Measurements from ENCODE around the gene GRK7.
A peak's percentile ranks its signal among the peaks of the same experiment; 100 is the strongest.

The GRK7 gene, protein sequence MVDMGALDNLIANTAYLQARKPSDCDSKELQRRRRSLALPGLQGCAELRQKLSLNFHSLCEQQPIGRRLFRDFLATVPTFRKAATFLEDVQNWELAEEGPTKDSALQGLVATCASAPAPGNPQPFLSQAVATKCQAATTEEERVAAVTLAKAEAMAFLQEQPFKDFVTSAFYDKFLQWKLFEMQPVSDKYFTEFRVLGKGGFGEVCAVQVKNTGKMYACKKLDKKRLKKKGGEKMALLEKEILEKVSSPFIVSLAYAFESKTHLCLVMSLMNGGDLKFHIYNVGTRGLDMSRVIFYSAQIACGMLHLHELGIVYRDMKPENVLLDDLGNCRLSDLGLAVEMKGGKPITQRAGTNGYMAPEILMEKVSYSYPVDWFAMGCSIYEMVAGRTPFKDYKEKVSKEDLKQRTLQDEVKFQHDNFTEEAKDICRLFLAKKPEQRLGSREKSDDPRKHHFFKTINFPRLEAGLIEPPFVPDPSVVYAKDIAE (N-terminal part only)

DNA sequence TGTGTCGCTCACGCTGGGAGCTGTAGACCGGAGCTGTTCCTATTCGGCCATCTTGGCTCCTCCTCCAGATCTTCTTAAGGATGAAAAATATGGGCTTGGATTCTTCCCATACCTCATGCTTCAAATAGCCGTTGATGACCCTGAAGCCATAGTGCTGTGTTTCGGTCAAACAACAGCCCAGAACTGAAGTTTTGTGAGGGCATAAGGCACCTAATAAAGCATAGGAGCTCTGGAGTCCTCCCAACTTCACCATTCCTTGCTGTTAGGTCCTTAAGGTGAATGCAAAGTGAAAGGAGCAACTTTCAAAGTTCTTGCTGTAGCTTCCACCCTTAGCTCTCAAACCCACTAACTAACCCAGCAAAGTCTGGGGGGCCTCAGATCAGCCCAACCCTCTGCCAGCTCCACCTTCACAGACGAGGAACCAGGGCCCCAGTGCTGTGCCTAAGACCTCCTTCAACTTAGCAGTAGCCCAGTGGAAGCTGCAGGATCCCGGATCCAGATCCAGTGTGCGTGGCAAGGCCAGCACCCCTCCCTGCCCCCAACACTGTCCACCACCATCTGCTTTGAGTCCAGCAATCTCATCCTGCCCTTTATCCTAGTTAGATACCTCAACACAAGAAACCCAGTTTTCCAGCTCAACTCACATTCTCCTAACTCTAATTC lies at the start of gene GRK7:
Gene GRK7 (plus strand): TSS at position 321 of the 663 bp plus-strand sequence. CDS start 14,877 bp downstream, outside the sequence.
- no peak for DNase-seq

DNA sequence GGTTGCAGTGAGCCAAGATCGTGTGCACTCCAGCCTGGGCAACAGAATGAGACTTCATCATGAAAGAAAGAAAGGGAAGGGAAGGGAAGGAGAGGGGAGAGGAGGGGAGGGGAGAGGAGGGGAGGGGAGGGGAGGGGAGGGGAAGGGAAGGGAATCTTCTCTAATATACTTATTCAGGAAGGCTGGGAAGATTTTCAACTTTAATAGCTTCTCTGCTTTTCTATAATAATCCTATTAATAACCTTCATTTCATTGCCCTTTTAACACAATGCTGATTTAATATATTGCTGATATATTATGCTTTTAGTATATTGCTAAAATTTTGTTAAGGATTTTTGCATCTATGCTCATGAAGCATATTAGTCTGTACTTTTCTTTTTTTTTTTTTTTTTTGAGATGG lies 48.5 kb upstream of the GRK7 start:
- no peak for DNase-seq

DNA sequence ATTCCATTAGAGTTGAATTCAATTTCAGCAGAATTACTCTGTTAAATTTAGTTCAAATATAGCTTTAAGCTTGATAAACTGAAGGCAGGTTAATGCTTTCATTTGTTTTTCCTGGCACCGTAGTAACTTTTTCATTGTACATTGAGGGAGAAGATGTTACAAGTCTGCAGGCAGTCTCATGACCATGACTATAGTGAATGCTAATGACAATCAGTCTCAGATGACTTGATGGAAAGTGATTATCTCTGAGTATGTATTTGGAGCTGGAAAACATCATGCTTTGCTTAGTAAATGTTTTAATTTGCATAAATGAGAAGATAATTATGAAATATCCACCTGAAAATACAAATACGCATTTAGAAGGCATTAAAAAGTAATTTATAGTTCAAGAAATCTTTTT lies 41.1 kb upstream of the GRK7 start:
- DNase-seq = no peak

DNA sequence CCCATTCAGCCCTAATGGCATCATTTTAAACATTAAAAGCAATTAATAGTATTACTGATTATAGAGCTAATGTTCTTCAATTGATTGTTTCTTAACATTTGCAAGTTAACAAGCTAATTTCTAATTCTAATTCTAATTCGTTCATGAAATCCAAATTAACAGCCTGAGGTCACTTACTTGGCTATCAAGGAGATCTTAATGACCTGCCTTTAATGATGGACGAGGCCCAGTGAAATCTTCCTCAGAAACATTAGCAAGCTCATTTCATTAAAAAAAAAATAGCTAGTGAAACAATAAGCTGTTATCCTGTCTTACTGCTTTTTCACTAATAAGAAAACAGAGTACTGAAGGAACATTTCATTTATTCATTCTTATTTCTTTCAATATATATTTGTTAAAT lies 40.6 kb upstream of the GRK7 start:
- DNase-seq = no peak

DNA sequence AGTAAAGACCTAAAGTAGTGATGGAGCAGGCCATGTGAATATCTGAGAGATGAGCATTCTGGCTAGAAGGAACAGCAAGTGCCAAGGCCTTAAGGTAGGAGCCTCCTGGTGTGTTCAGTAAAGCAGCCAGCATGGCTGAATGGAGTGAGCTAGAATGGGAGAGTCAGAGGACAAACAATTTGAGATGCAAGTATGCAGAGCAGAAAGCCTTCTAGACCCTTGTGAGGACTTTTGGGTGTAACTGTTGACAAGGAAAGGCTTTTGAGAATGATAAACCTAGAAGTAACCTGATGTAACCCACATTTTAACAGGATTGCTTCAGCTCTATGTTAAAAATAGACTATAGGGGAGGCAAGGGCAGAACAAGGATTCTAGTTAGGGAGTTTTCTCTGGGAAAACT lies 40.0 kb upstream of the GRK7 start:
- DNase-seq = no peak

DNA sequence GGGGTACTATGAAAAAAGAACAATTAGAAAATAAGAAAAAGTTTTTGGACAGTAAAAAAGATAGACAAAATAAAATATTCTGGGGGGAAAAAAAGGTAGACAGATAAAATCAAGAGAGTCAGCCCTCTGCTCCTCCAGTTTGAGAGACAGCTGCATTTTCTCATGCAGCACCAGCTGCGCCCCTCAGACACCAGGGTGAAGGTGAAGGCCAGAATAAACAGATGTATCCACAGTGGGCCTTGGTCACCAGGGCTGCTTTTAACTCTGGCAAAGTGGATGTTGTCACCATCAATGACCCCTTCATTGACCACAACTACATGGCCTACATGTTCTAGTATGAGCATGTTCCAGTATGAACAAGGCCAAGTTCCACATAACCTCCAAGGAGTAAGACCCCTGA lies 39.0 kb upstream of the GRK7 start:
- no peak for DNase-seq

DNA sequence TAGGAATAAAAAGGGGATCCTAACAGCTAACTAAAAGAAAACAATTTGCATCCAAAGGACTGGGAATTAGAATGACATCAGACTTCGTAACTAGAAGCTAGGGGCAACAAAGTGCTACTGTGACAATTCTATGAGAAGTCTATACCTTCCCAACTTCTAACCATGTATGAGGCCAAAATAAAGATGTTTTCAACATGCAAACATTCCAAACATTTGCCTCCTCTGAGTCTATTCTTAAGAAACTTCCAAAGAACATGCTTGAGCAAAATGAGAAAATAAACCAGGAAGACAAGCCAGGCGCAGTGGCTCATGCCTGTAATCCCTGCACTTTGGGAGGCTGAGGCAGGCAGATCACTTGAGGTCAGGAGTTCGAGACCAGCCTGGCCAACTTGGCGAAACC lies 38.2 kb upstream of the GRK7 start:
- DNase-seq = no peak

DNA sequence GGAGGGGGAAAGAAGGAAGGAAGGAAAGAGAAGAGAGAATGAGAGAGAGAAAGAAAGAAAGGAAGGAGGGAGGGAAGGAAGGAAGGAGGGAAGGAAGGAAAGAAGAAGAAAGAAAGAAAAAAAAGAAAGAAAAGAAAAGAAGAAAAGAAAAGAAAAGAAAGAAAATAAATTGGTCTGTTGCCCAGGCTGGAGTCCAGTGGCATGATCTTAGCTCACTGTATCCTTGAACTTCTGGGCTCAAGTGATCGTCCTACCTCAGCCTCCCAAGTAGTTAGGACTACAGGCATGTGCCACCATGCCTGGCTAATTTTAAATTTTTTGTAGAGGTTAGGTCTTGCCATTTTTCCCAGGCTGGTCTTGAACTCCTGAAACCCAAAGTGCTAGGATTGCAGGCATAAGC lies 36.7 kb upstream of the GRK7 start:
- DNase-seq = no peak

DNA sequence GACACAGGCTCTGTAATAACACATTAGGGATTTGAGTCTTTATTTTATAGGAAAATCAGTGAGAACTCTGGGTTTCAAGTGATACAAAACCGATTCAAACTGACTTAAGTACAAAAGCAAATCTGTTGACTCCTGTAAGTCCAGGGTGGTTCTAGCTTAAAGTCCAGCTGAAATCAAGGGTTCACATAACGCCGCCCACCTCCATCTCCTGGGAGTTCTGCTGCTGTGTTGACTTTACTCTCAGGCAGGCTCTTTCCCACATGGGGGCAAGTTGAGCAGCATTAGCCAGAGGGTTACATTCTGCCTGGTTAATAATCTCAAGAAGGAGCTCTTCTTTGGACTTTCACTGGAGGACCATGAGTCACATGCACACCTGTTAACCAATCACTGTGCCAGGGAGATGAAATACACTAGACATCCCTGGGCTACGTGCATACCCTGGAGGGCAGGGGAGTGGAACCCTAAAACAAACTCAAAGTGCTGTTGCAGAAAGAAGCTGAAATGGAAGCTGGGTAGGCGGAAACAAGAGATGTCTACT lies 34.8 kb upstream of the GRK7 start:
- DNase-seq = no peak

DNA sequence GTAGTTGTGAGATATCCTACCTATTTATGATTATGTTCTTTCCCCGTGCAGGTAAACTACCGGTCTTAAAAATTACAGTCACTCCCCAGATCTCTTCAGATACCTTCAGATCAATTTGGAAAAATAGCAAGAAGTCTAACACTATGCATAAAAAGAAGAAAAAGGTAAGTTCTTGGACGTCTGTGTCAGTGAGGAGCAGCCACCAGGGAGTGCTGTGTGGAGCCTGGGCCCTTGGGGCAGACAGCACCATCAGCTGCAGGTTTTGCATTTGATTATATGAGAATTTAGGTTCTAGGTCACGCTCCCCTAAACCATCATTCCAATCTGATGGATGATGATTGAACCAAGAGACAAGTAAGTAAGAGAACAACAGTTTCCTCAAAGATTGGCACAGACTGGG lies 34.0 kb upstream of the GRK7 start:
- no peak for DNase-seq

DNA sequence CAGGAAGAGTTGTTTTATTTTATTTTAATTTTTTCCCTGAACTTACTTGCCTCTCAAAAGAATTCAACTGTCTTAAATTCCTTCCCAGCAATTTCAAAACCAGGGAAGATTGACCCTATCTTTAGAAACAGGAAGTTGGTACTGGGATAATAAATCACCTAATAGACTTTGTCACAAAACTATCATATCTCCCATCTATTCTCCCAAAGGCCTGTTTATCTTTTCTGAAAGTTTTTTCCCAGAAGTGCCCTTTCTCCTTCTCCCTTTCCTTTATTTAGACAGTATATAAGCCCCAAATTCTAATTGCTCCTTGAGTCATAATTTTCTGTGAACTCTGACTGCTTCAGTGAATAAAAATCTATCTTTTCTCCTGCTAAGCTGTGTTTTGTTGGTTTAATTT lies 28.0 kb upstream of the GRK7 start:
- DNase-seq = no peak

DNA sequence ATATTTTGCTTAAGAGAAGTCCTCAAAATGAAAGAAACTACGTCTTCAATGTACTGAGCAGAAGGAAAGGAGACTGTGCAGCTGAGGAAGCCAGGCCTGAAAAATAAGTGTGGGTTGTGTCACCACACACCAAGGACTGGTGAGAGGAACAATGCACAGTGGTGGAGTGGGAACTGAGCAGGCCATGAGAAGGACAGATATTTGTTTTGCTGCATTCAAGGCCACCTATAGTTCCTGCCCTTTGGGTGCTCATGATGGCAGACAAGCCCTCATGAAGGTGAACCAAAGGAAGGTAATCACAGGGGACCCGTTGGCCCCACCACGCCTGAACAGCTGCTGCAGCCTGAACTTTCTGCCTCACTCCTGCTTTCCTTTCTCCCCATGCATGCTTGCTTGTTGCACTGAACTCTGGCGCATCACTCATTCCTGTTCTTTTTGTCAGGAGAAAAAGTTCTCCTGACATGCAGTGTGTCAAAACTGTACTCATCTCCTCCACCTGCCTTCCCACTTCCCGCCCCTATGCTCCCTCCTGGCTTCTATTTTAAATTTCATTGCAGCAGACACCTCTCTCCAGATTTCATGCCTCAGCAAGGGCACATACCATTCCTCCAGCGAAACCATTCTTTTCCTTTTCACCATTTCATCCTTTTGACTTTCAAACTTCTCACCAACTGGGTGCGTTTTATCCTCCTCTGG lies 27.3 kb upstream of the GRK7 start:
- DNase-seq = no peak

DNA sequence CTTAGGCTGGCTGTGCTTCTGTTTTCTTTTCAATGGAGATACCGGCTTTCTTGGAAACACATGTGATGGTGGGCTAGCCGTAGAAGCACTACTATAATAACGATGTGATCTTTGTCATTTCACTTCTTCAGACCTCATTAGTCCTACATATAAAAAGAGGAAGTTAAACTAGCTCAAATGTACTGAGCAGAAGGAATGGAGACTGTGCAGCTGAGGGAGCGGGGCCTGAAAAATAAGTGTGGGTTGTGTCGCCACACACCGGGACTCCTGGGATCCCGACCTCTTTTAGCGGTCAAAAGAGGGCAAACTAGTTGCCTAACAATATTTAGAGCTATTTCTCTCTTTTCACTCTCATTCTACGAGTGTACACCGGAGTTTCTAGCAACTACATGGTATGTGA lies 26.1 kb upstream of the GRK7 start:
- DNase-seq = no peak

DNA sequence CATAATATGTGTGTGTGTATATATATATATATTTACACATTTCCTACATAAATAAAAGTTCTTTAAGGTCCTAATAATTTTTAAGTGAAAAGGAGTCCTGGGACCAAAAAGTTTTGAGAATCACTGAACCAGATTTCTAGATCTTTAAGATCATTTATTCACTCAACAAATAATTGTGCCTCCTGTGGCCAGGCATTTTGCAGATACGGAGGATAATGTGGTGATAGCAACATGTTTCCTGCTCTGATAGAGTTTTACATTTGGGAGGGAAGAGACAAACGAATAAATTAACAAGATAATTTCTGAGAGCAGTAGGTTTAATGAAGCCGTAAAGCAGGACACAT lies 25.6 kb upstream of the GRK7 start:
- no peak for DNase-seq

DNA sequence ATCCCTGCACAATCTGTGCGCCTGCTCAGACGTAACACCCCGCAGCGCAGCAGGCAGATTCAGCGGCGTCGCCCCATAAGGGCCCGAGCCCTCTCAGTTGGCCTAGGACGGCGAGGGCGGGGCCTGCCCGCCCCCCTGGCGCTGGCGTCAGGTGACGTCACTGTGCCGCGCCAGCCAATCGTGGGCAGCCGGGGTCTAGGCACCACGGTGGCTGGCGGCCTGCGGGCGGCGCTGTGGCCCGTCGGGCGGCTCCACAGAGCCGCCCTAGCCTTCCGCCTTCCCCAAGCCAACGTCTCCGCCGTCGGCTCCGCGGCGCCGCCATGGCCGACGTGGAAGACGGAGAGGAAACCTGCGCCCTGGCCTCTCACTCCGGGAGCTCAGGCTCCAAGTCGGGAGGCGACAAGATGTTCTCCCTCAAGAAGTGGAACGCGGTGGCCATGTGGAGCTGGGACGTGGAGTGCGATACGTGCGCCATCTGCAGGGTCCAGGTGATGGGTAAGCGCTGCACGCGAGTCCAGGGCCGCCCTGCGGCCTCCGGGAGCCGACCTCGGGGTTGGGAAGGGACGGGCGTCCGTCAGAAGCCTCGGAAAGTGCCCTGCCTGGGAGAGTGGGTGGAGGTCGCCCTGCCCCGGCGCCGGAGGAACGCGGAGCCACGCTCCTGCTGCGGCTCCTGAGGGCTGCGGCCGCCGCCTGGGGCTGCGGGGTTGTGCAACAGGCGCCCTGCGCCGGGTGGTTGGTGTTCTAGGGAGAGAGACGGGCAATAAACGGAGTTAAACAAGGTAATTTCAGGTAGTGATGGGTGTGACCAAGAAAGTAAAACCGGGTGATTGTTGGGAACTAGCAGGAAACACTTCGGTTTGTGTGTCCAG lies 25.0 kb upstream of the GRK7 start, which contains the start of gene RNF7:
Gene RNF7 (plus strand): TSS at position 277 of the 869 bp plus-strand sequence. CDS start 44 bp downstream, at position 321.
- DNase-seq = peak; percentile 78

DNA sequence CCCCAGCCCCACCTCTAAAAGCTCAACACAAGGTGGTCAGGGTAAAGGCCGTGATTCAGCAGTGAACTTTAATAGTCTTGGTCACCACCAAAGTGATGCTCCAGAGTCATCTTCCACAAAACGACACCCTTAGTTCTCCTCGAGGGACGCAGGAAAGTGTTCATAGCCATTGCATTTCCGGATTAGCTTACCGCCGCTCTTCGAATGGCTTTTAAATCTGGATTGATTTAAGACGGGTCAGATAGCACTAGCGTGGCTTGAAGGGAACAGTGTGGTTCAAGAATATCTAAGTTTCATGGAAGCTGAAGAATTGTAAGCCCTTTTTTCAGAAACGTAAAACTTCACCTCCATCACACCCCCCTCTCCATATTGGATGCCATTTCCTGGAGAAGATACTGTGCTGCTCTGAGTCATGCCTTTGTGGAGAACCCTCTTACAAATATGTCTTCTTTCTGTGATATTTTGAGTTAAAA lies 24.3 kb upstream of the GRK7 start:
- peak; percentile 51 for DNase-seq

DNA sequence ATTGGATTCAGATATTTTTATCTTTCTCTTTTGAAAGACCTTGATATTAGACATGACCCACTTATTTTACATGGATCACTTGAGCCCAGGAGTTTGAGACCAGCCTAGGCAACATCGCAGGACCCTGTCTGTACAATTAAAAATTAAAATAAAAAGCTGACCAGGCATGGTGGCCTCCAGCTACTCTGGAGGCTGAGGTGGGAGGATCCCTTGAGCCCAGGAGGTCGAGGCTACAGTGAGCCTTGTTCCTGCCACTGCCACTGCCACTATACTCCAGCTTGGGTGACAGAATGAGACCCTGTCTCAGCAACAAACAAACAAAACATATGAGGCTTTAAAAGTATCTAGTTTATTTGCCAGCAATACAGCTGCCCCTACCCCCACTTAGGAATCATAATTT lies 23.5 kb upstream of the GRK7 start:
- DNase-seq = no peak

DNA sequence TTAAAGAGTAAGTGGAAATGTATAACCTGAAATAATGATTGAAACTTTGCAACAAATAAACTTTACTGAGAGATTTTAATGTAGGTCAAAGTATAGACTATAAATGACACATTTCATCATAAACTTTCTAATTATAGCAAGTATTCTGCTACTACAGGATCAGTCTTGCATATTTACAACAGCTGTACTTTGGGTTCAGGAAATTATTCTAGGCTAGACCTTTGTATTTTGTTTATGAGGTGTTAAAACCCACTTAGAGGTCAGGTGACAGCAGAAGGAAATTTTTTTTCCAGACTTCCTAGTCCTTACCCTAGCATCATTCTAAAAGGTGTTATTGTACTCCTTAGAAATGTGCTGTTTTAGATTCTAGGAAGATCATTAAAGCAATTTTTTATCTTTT lies 22.9 kb upstream of the GRK7 start:
- no peak for DNase-seq

DNA sequence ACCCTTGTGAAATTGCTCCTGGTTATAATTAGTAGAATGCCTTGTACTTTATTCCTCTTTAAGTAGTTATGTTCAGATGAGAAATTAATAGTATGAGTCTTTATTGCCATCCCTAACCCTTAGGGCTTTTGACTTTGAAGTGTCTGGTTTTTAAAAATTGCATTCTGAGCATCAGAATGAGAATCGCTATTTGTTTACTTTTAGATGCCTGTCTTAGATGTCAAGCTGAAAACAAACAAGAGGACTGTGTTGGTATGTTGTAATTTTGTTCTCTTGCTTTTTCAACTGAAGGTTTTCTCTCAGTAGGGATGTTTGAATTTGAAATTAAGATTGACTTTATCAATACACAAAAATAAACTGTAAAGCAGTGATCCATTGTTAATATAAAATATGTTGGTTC lies 19.9 kb upstream of the GRK7 start:
- no peak for DNase-seq

DNA sequence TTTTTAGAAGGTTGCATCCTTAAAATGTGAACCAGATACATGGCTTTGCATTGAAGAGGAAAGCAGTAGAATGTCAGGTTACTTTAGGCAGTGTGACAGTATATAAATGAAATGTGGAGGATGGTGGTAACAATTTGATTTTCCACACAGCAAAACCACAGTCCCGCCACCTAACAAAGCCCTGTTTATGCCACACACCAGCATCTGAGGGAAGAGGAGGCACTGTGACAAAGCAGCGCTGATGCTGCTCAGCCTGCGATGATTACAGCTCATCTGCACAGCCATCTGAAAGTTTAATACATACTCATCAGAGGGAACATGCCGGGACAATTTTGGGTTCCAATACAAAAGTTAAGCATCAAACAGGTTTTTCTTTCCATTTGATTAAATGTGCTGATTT lies 16.2 kb upstream of the GRK7 start:
- DNase-seq = no peak

DNA sequence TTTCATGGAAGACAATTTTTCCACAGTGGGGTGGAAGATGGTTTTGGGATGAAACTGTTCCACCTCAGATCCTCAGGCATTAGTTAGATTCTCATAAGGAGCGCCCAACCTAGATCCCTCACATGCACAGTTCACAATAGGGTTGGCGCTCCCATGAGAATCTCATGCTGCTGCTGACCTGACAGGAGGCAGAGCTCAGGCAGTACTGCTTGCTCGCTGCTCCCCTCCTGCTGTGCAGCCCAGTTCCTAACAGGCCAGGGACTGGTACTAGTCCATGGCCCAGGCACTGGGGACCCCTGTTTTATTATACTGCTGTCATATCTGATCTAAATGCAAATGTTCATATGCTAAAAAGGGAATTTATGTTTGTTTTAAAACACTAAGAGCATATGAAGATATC lies 9.8 kb upstream of the GRK7 start:
- DNase-seq = no peak

DNA sequence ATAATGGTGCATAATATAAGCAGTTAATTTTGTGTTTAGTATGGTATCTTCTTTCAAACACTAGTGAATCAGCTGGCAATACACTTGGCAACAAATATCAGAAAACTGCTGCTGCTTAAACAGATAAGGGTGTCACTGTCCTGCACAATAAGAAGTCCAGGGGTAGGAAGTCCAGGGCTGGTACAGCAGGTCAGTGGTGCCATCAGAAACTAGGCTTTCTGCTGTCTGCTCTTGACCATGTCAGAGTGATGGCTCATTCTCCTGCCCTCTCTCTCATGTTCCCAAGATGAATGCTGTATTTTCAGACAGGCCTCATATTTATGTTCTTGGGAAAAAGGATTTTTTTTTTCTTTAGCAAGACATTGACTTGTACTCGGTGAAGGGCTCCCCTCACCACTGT lies 9.2 kb upstream of the GRK7 start:
- DNase-seq = no peak
